ENCODE data around the gene MYO16.
"Not testable (repeated sequence)": the region's sequence is repeated elsewhere in the genome, so short reads cannot be mapped to it uniquely, and the experiment has no call there.

Gene MYO16

DNA sequence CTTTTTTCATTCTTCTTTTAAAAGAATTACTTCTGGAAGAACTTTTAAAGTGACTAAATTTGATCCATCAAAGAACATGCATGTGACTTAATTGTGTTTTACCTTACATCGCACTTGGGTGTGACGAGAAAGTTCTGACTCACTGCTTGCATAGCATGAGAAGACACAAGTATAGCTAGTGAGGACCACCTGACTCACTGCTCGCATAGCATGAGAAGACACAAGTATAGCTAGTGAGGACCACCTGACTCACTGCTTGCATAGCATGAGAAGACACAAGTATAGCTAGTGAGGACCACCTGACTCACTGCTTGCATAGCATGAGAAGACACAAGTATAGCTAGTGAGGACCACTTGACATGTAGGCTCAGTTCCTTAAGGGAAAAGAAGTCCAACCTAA, 362.0 kb downstream of the MYO16 start:
- DNase-seq = not testable (repeated sequence)

DNA sequence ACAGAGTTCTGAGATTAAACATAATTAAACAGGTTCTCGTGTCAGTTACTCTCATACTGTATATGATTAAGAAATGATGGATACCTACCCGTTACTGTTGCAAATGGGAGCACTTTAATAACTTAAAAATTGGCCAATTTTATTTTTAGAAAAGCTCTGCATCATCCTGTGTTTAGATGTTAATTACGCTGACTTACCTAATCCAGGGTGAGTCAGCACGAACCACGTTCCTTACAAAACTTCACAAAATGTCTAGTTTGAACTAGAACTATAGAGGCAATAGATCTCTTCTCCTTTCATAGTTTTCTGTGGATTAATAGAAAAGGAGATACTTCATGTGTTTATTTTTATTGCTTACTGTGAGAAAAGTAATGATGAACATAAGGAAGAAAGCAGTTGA, 363.9 kb downstream of the MYO16 start:
- DNase-seq = no peak

DNA sequence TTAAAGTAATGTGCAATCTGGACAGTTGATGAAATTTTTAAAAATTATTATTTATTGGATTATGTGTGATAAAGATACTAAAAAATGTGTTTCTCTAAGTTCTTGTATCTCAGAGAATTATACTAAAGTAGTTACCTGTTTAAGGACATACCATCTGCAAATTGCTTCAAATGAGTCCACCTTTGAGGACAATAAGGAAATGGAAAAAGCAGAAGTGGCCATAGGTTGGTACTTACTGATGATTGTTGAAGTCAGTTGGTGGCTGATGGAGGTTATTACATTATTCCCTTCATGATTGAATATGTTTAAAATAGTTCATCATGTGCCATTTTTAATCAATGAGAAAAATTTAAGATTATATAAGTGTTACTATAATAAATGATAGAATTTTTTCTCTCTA, 367.0 kb downstream of the MYO16 start:
- DNase-seq = no peak

- DNase-seq = no peak
These were observed 370.8 kb downstream of the MYO16 start for GRCh38 chr13:109000207-109000606.

DNA sequence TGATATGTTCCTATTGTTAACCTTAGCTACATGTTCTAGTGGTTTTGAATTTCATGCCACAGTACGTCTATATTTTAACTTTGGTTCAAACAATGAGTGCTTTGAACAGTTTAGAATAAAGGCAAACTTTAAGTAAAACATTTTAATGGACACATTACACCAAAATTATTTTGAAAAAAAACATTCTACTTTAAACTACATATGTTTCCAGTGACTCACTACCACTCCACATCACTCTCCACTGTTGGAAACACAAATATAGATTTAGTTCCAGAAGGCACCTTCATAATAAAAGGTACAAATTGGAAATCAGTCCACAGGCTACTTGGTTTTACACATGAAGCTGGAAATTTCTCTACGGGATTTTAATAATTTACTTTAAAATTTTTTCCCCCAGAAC, 373.5 kb downstream of the MYO16 start:
- DNase-seq = no peak

- DNase-seq = no peak
These were observed 378.5 kb downstream of the MYO16 start for GRCh38 chr13:109007946-109008345.

- no peak for DNase-seq
These were observed 380.3 kb downstream of the MYO16 start for GRCh38 chr13:109009756-109010155.

DNA sequence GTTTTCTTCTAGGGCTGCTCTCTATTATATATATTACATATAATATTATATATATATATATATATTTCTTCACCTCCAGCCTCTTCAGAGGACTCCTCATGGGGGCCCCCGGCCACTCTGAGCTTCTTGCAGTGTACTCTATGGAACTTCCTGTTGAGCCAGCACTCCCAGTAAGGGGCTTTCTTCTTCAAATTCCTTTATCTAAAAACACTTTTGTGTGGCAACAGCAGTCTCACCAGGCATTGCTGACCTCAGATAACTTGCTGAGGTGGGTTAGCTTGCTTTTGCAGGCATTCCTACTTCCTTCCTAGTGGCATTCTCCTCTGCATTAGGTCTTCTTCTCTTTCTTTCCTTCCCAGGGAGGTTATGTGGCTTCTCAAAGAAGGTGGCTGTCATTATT, 381.5 kb downstream of the MYO16 start:
- DNase-seq = no peak

DNA sequence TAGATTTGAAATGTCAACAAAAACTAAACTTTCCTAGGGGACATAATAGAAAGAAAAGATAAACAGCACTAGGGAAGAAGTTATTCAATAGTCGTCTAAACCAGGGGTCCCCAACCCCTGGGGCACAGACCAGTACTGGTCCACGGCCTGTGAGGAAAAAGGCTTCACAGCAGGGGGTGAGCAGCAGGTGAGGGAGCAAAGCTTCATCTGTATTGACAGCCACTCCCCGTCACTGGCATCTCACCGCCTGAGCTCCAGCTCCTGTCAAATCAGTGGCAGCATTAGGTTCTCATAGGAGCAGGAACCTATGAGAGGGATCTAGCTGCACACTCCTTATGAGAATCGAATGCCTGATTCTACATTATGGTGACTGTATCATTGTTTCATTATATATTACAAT, 382.7 kb downstream of the MYO16 start:
- no peak for DNase-seq

- no peak for DNase-seq
These were observed 392.1 kb downstream of the MYO16 start for GRCh38 chr13:109021558-109021957.

- DNase-seq = no peak
These were observed 395.2 kb downstream of the MYO16 start for GRCh38 chr13:109024611-109025010.

DNA sequence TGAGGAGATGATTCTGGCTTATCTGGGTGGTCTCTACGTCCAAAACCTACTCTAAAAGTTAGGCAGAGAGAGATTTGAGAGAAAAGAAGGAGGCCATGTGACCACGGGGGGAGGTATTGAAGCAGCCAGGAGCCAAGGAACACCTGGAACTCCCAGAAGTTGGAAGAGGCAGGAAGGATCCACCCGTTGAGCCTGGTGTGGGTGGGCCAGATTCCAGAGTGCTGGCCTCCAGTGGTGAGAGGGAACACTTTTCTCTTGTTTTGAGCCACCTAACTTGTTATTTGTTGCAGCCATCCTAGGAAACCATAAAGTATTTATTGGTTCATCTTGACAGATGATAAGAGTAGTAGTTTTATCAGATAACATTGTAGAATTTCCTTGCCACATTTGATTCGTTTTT, 396.9 kb downstream of the MYO16 start:
- DNase-seq = no peak

DNA sequence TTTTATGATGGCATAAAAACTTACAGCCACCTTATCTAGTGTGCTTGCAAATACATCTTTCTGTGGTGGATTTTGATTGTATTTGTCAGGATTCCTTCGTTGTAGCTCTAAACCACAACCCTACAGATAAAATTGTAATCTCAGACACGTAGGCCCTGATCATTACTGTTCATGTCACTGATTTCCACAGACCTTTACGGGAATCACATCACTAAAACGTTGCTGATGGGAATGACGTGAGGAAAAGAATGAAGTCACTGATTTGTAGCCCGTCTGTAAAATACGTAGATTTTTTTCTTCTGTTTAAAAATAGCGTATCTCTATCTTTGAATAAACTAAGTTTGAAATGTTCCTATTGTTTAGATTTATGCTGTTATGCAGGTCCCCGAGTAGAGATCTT, 399.2 kb downstream of the MYO16 start:
- DNase-seq = no peak

DNA sequence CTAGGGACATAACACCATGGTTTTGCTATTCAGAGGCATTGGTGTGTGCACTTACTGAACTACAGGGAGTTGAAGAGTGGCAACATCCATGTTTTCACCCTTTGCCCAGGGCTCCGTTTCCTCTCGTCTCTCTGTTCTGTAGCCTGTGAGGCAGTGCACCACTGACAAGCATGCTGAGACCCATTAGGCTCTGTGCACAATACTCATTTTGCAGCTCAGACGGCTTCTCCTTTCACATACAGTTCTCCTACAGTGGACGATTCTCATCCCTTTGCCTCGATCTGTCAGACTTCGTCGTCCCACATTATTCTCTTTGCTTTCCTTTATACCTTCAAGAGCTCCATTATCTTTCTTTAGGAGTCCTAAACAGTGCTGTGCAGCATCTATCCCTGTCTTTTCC, 403.7 kb downstream of the MYO16 start:
- DNase-seq = no peak

GRCh38 chr13:109036078-109036780, 406.8 kb downstream of the MYO16 start:
- no peak for DNase-seq

DNA sequence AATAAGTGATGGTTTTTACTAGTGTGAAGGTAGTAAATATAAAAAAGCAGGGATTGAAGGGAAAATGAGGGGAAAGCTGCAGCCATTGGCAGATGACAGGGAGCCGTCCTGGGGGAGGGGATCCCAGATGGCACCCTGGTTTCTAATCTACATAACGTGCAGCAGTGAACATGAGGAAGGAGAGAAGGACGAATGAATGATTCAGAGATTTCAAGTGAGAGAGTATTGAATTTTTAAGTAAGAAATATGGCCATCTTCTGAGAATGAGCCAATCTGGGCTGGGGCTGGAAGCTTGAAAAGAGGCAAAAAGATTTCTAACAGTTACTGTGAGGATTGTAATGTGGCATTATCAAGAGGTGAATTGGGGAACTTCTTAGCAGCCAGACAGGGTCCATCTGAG, 414.2 kb downstream of the MYO16 start:
- DNase-seq = no peak

- no peak for DNase-seq
These were observed 426.4 kb downstream of the MYO16 start for GRCh38 chr13:109055850-109056249.

DNA sequence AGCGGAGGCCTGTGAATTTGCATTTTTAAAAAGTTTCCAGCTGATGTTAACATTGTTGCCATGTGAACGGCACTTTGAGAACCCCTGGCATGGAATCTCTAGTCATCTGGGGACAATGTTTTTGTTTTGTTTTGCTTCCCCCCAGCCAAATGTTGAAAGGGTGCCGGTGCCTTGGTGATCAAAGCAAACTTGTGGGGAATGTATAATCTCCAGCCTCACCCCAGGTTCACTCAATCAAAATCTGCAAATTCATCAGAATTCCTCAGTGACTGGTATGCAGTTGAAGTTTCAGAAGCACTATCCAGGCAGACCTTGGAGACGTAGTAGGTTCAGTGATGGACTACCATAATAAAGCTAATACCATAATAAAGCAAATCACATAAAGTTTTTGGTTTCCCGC, 428.7 kb downstream of the MYO16 start:
- DNase-seq = no peak

GRCh38 chr13:109072505-109072904, 443.1 kb downstream of the MYO16 start:
- DNase-seq = no peak

DNA sequence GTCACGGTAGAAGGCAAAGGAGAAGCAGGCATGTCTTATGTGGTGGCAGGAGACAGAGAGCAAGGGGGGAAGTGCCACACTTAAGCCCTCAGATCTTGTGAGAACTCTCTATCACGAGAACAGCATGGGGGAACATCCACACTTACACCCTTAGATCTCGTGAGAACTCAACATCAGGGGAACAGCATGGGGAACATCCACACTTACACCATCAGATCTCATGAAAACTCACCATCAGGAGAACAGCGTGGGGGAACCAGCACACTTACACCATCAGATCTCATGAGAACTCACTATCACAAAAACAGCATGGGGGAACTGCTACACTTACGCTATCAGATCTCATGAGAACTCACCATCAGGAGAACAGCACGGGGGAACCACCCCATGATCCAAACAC, 445.0 kb downstream of the MYO16 start:
- no peak for DNase-seq

DNA sequence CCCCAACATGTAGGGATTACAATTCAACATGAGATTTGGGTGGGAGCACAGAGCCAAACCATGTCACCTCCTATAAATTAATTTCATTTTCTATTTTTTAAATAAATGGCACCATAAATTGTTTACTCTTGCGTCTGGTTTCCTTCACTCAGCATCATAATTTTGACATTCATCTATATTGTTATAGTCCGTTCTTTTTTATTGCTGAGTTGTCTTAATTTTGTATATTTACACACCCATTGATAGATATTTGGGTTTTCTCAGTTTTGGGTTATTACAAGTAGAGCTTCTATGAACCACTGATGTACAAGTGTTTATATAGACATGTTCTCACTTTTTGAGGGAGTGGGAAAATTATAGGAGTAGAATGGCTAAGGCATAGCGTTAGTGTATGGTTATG, 445.4 kb downstream of the MYO16 start:
- no peak for DNase-seq

GRCh38 chr13:109087916-109088623, 458.7 kb downstream of the MYO16 start:
- no peak for DNase-seq

DNA sequence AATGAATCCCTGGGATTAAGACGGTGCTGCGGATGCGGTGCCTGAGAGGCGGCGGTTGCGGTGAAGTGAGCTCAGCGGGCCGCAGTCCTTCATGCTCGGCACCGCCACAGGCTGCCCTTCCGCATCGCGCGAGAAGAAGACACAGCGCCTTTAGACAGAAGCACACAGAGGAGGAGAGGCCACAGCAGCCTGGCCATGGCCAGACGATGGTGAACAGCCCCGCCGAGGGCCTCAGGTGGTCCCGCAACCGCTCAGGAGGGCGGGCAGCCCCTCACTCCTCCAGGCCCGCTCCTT, 459.2 kb downstream of the MYO16 start:
- no peak for DNase-seq

GRCh38 chr13:109090796-109091195, 461.4 kb downstream of the MYO16 start:
- DNase-seq = no peak

GRCh38 chr13:109091249-109091648, 461.8 kb downstream of the MYO16 start:
- DNase-seq = no peak

Measured in islet precursor cell (in vitro differentiated cells).